ENCODE results near the gene RPS17. TPM values are rescaled to one million over a fixed set of nuclear protein-coding genes. Genes with fewer than 3 reads are reported as not detected.
"Not testable (repeated sequence)": the region's sequence is repeated elsewhere in the genome, so short reads cannot be mapped to it uniquely, and the experiment has no call there.

Gene RPS17
- total RNA-seq, 2 experiments from 2014 or later = 1,755 to 1,800 TPM

GRCh38 chr15:82533801-82534200, 6.5 kb downstream of the RPS17 start:
- H3K36me3 Mint-ChIP-seq (ENCODE audit: low read depth) = peaks cover 52% of the 10 kb centered on the region
- H3K4me3 Mint-ChIP-seq = no peak overlapping the region
- no peak for ATAC-seq
- CTCF ChIA-PET = no interaction called here
- no peaks in the 10 kb centered on the region for H3K9me3 Mint-ChIP-seq (ENCODE audit: insufficient read depth)
- POLR2A ChIA-PET = no interaction called here
- peaks cover 39% of the 10 kb centered on the region for H3K4me1 Mint-ChIP-seq (ENCODE audit: low read depth)
- no peak overlapping the region for H3K27ac Mint-ChIP-seq
- no peaks in the 10 kb centered on the region for H3K27me3 Mint-ChIP-seq (ENCODE audit: low read depth)
- DNase-seq = peak; percentile 20

GRCh38 chr15:82532991-82533481, 7.2 kb downstream of the RPS17 start:
- H3K27me3 Mint-ChIP-seq (ENCODE audit: low read depth) = peaks cover 3% of the 10 kb centered on the region
- H3K9me3 Mint-ChIP-seq (ENCODE audit: insufficient read depth) = no peaks in the 10 kb centered on the region
- ATAC-seq (no peak), DNase-seq (peak; percentile 19)
- peaks cover 45% of the 10 kb centered on the region for H3K36me3 Mint-ChIP-seq (ENCODE audit: low read depth)
- H3K4me3 Mint-ChIP-seq = no peak overlapping the region
- POLR2A ChIA-PET = interaction anchor here (0.6 kb wide), 1 partner anchor 291 kb away, joined by 3 read pairs; no protein-coding TSS in a partner anchor
- no peak overlapping the region for H3K27ac Mint-ChIP-seq
- CTCF ChIA-PET = interaction anchor here (3.3 kb wide), 1 partner anchor 9 kb away, joined by 57 read pairs; the partner anchor contains the start of gene RPS17
- peaks cover 32% of the 10 kb centered on the region for H3K4me1 Mint-ChIP-seq (ENCODE audit: low read depth)

GRCh38 chr15:82532383-82532990, 7.8 kb downstream of the RPS17 start:
- CTCF ChIA-PET = interaction anchor here (2.3 to 3.3 kb wide), 2 partner anchors 9 to 468 kb away, joined by 11 to 57 read pairs; partner anchors contain the start of gene RPS17
- H3K36me3 Mint-ChIP-seq (ENCODE audit: low read depth) = peaks cover 40% of the 10 kb centered on the region
- H3K9me3 Mint-ChIP-seq (ENCODE audit: insufficient read depth) = no peaks in the 10 kb centered on the region
- POLR2A ChIA-PET = interaction anchor here (0.6 kb wide), 1 partner anchor 291 kb away, joined by 3 read pairs; no protein-coding TSS in a partner anchor
- DNase-seq (peak; percentile 19), ATAC-seq (no peak)
- H3K27ac Mint-ChIP-seq = no peak overlapping the region
- peaks cover 3% of the 10 kb centered on the region for H3K27me3 Mint-ChIP-seq (ENCODE audit: low read depth)
- no peak overlapping the region for H3K4me3 Mint-ChIP-seq
- peaks cover 26% of the 10 kb centered on the region for H3K4me1 Mint-ChIP-seq (ENCODE audit: low read depth)

GRCh38 chr15:82531496-82532382, 8.5 kb downstream of the RPS17 start:
- peaks cover 20% of the 10 kb centered on the region for H3K4me1 Mint-ChIP-seq (ENCODE audit: low read depth)
- peaks cover 5% of the 10 kb centered on the region for H3K27me3 Mint-ChIP-seq (ENCODE audit: low read depth)
- no peak overlapping the region for H3K27ac Mint-ChIP-seq

GRCh38 chr15:82530606-82531379, 9.5 kb downstream of the RPS17 start:
- H3K9me3 Mint-ChIP-seq (ENCODE audit: insufficient read depth) = no peaks in the 10 kb centered on the region
- peak overlapping the region; percentile 29 for H3K4me3 Mint-ChIP-seq
- ChIA-PET CTCF (interaction anchor here (0.6 to 3.3 kb wide), 18 partner anchors 8 to 629 kb away, joined by 3 to 57 read pairs (median 4); partner anchors contain the start of genes RAMAC, RPS17 and WHAMM), POLR2A (interaction anchor here (3.0 kb wide), 1 partner anchor 9 kb away, joined by 24 read pairs; the partner anchor contains the start of gene RPS17)
- H3K4me1 Mint-ChIP-seq (ENCODE audit: low read depth) = peaks cover 14% of the 10 kb centered on the region
- peaks cover 23% of the 10 kb centered on the region for H3K36me3 Mint-ChIP-seq (ENCODE audit: low read depth)
- H3K27ac Mint-ChIP-seq = peak overlapping the region; percentile 5
- peaks cover 5% of the 10 kb centered on the region for H3K27me3 Mint-ChIP-seq (ENCODE audit: low read depth)
- ATAC-seq (peak; percentile 84), DNase-seq (peak; percentile 83)

More at GRCh38 chr15:82531496-82532382, 8.5 kb downstream of the RPS17 start:
- CTCF ChIA-PET = interaction anchor here (1.2 to 3.3 kb wide), 5 partner anchors 10 to 468 kb away, joined by 5 to 57 read pairs (median 5); partner anchors contain the start of gene RPS17
- Mint-ChIP-seq H3K4me3 (no peak overlapping the region), H3K36me3 (ENCODE audit: low read depth) (peaks cover 33% of the 10 kb centered on the region), H3K9me3 (ENCODE audit: insufficient read depth) (no peaks in the 10 kb centered on the region)
- ATAC-seq (no peak), DNase-seq (peak; percentile 20)
- POLR2A ChIA-PET = interaction anchor here (3.0 kb wide), 1 partner anchor 8 kb away, joined by 24 read pairs; the partner anchor contains the start of gene RPS17

- Mint-ChIP-seq H3K9me3 (ENCODE audit: insufficient read depth) (no peaks in the 10 kb centered on the region), H3K27ac (peak overlapping the region; percentile 52), H3K27me3 (ENCODE audit: low read depth) (peaks cover 5% of the 10 kb centered on the region), H3K4me1 (ENCODE audit: low read depth) (peaks cover 14% of the 10 kb centered on the region), H3K36me3 (ENCODE audit: low read depth) (peaks cover 16% of the 10 kb centered on the region), H3K4me3 (no peak overlapping the region)
- CTCF ChIA-PET = interaction anchor here (1.0 to 3.3 kb wide), 5 partner anchors 8 to 470 kb away, joined by 3 to 57 read pairs (median 5); partner anchors contain the start of gene RPS17
- DNase-seq (no peak), ATAC-seq (no peak)
- POLR2A ChIA-PET = interaction anchor here (3.0 kb wide), 1 partner anchor 10 kb away, joined by 24 read pairs; the partner anchor contains the start of gene RPS17
Observed at GRCh38 chr15:82530006-82530405, 10.3 kb downstream of the RPS17 start.

- H3K27ac Mint-ChIP-seq; H3K4me1 Mint-ChIP-seq (ENCODE audit: low read depth); H3K9me3 Mint-ChIP-seq (ENCODE audit: insufficient read depth); H3K27me3 Mint-ChIP-seq (ENCODE audit: low read depth); ATAC-seq; H3K36me3 Mint-ChIP-seq (ENCODE audit: low read depth); POLR2A ChIA-PET; CTCF ChIA-PET; DNase-seq; H3K4me3 Mint-ChIP-seq: not testable (repeated sequence)
Observed at GRCh38 chr15:82513587-82513986, 26.7 kb downstream of the RPS17 start.

- DNase-seq; CTCF ChIA-PET; H3K9me3 Mint-ChIP-seq (ENCODE audit: insufficient read depth); POLR2A ChIA-PET; H3K4me1 Mint-ChIP-seq (ENCODE audit: low read depth); H3K27ac Mint-ChIP-seq; ATAC-seq; H3K36me3 Mint-ChIP-seq (ENCODE audit: low read depth); H3K27me3 Mint-ChIP-seq (ENCODE audit: low read depth); H3K4me3 Mint-ChIP-seq: not testable (repeated sequence)
Observed at GRCh38 chr15:82507693-82508092, 32.6 kb downstream of the RPS17 start.

- ATAC-seq; H3K36me3 Mint-ChIP-seq (ENCODE audit: low read depth); DNase-seq; H3K9me3 Mint-ChIP-seq (ENCODE audit: insufficient read depth); H3K27me3 Mint-ChIP-seq (ENCODE audit: low read depth); H3K4me1 Mint-ChIP-seq (ENCODE audit: low read depth); CTCF ChIA-PET; POLR2A ChIA-PET; H3K27ac Mint-ChIP-seq; H3K4me3 Mint-ChIP-seq: not testable (repeated sequence)
Observed at GRCh38 chr15:82507087-82507486, 33.2 kb downstream of the RPS17 start.

GRCh38 chr15:82505842-82506241, 34.4 kb downstream of the RPS17 start:
- CTCF ChIA-PET; H3K4me1 Mint-ChIP-seq (ENCODE audit: low read depth): not testable (repeated sequence)

GRCh38 chr15:82504074-82504473, 36.2 kb downstream of the RPS17 start:
- H3K36me3 Mint-ChIP-seq (ENCODE audit: low read depth); CTCF ChIA-PET; H3K9me3 Mint-ChIP-seq (ENCODE audit: insufficient read depth); DNase-seq; ATAC-seq; H3K27ac Mint-ChIP-seq; POLR2A ChIA-PET; H3K4me3 Mint-ChIP-seq; H3K4me1 Mint-ChIP-seq (ENCODE audit: low read depth); H3K27me3 Mint-ChIP-seq (ENCODE audit: low read depth): not testable (repeated sequence)

More at GRCh38 chr15:82505842-82506241, 34.4 kb downstream of the RPS17 start:
- H3K4me3 Mint-ChIP-seq; POLR2A ChIA-PET; H3K9me3 Mint-ChIP-seq (ENCODE audit: insufficient read depth); DNase-seq; ATAC-seq; H3K27ac Mint-ChIP-seq; H3K27me3 Mint-ChIP-seq (ENCODE audit: low read depth); H3K36me3 Mint-ChIP-seq (ENCODE audit: low read depth): not testable (repeated sequence)
